ENCODE measurements around the gene TAF15. TPM values are rescaled to one million over a fixed set of nuclear protein-coding genes. Genes with fewer than 3 reads are reported as not detected.

The TAF15 gene
- total RNA-seq, 1 donor = 74.3 TPM

GRCh38 chr17:35866341-35866950 lies 57.2 kb downstream of the TAF15 start:
- no peak overlapping the region for H3K4me3 ChIP-seq (ENCODE audit: low read depth, low read length)
- no peak for TF ChIP-seq CTCF (IDR thresholded peaks at IDR 0.05; ENCODE audit: insufficient read depth, low read length)
- no peak for DNase-seq (ENCODE audit: low read depth)

- H3K4me3 ChIP-seq (ENCODE audit: low read depth, low read length) = no peak overlapping the region
- no peak for TF ChIP-seq CTCF (IDR thresholded peaks at IDR 0.05; ENCODE audit: insufficient read depth, low read length)
- no peak for DNase-seq (ENCODE audit: low read depth)
Measured at GRCh38 chr17:35867574-35867973, 58.3 kb downstream of the TAF15 start.

- no peak within 1 kb of the TSS for H3K4me3 ChIP-seq (ENCODE audit: low read depth, low read length)
- DNase-seq (ENCODE audit: low read depth) = no peak
- TF ChIP-seq CTCF (IDR thresholded peaks at IDR 0.05; ENCODE audit: insufficient read depth, low read length) = no peak
Measured at GRCh38 chr17:35868737-35869136, 59.5 kb downstream of the TAF15 start, which contains the start of gene HEATR9. HEATR9 (minus strand) TSS chr17:35868891; CDS start chr17:35868742, 149 bp downstream.

GRCh38 chr17:35870906-35871819 lies 61.9 kb downstream of the TAF15 start:
- TF ChIP-seq CTCF (IDR thresholded peaks at IDR 0.05; ENCODE audit: insufficient read depth, low read length) = no peak
- H3K4me3 ChIP-seq (ENCODE audit: low read depth, low read length) = no peak overlapping the region
- no peak for DNase-seq (ENCODE audit: low read depth)

- no peak for TF ChIP-seq CTCF (IDR thresholded peaks at IDR 0.05; ENCODE audit: insufficient read depth, low read length)
- no peak for DNase-seq (ENCODE audit: low read depth)
- no peak overlapping the region for H3K4me3 ChIP-seq (ENCODE audit: low read depth, low read length)
Measured at GRCh38 chr17:35872196-35872980, 63.1 kb downstream of the TAF15 start.

DNA sequence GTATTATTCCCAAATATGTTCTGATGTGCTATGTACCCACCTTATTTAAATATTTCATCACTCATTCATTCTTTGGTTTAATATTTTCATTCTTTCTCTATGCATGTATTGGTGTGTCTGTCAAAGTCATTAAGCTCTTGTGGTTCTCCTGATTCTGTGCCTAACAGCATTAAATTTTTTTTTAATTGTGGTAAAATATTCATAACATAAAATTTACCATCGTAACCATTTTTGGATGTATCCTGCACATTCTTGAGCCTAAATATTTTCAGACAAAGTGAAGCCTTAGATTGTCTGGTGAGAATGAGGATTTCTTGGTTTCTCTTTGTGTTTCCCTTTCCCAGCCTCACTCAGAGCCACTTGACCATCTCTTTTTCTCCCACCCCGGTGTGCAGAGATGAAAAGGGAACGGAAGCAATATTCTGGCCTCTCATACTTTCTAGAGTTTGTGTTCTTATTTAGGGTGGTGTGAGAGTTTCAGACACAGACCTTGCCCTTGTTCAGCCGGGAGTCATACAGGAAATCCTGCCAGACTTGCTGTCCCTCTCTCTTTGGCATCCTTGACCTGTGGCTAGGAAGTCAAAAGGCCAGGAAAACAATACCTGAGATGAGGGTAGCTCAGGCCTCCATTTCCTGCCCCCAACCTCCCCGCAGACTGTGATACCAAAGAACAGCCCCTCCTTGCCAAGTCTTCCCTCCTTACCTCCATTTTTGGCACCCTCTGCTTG lies 66.0 kb downstream of the TAF15 start:
- TF ChIP-seq CTCF (IDR thresholded peaks at IDR 0.05; ENCODE audit: insufficient read depth, low read length) = no peak
- no peak overlapping the region for H3K4me3 ChIP-seq (ENCODE audit: low read depth, low read length)
- DNase-seq (ENCODE audit: low read depth) = no peak
